Pancreas (tissue), 10 donors: ENCODE measurements around the gene SLC24A4. TPM values are rescaled to one million over a fixed set of nuclear protein-coding genes. Genes with fewer than 3 reads are reported as not detected.

Experiments used
- ATAC-seq, 4 donors: fragments of 200-7000 bp; cut with Tn5 transposase; one replicate each; pipeline versions ENCODE4 v1.8.0 to v1.9.1; 2020; ENCODE audit warnings: mild to moderate bottlenecking in 4 of 4, moderate library complexity in 4 of 4
- DNase-seq, 6 donors: peaks; one replicate each; pipeline ENCODE4 v3.0.0-alpha.2; 2020
- FAIRE-seq: peaks from 2 replicates; lab custom pipeline; 2012; peaks lifted over from hg19 to GRCh38; lab: Jason Lieb, UNC
- H3K27ac ChIP-seq, 4 donors: fragments of 200-600 bp; sonication (generic); 1 replicate in 3 of 4; 2 replicates in 1 of 4; pipeline versions ENCODE4 v1.5.0 to v1.8.0; 2020
- H3K27me3 ChIP-seq, 4 donors: fragments of 200-600 bp; one replicate each; pipeline ENCODE4 v1.8.0; 2021
- H3K36me3 ChIP-seq, 3 donors: fragments of 200-600 bp; sonication (generic) in 1 of 3; one replicate each; pipeline versions ENCODE4 v1.5.0 to v1.8.0; 2020 to 2021
- H3K4me1 ChIP-seq, 3 donors: fragments of 200-600 bp; one replicate each; pipeline ENCODE4 v1.8.0; 2021
- H3K4me3 ChIP-seq, 4 donors: fragments of 200-600 bp; sonication (generic) in 2 of 4; one replicate each; pipeline versions ENCODE4 v1.5.0 to v1.8.0; 2020 to 2021
- H3K9me3 ChIP-seq, 4 donors: fragments of 200-600 bp; one replicate each; pipeline ENCODE4 v1.8.0; 2021
- WGBS, 2 donors: extraction: QIAGEN DNeasy Blood & Tissue Kit; methylation state at CpG; one replicate each; pipeline ENCODE4 v1.1.7; 2013; 5-methylcytosine and 5-hydroxymethylcytosine counted together
- intact Hi-C, 3 donors: fragments of 100-400 bp; cut with DNase I; formaldehyde crosslinking; loops; one replicate each; pipeline versions ENCODE4 v1.11.1 to v1.14.2; 2022
- polyA plus RNA-seq, 2 donors: library from polyadenylated mRNA; stranded (reverse); fragments of 200-250 nt; gene quantifications; one replicate each; pipeline ENCODE4 v1.2.3, GENCODE V29; 2013
- total RNA-seq, 6 donors: library from RNA; stranded (reverse); fragmentation: NEBNext Ultra II Directional in 4 of 6; extraction: Animal tissue kit (Norgen Biotek cat#: 25700) in 4 of 6; gene quantifications; one replicate each; pipeline versions ENCODE4 v1.2.1 to v1.2.4, GENCODE V29; 2021 to 2023
- TF ChIP-seq, protein P1 (sequence below), 4 donors: fragments of 200-600 bp; sonication (generic) in 3 of 4; IDR thresholded peaks; one replicate each; pipeline versions ENCODE4 v1.5.0 to v1.8.0; 2021; ENCODE audit warnings: antibody characterized with exemption in 4 of 4
- donor health status: healthy with polysubstance abuse.
- donor health status: DM: no; HTN: no; CAD: no; lungs with moderate emphysema.
- donor health status: DM: no; HTN: no; CAD: no.
- donor health status: control.
- donor health status: control.
- donor health status: Bipolar disorder and iron deficiency.
- donor health status: DM: yes; HTN: yes; CAD: no.
- donor health status: DM: no; HTN: no; CAD: no.
- donor health status: DM: no; HTN: no; CAD: no.
- donor health status: DM: yes; HTN: yes; CAD: no.

The SLC24A4 gene
- total and polyA plus RNA-seq, 8 donors, result 0.04 to 0.14 (median 0.07) TPM

DNA sequence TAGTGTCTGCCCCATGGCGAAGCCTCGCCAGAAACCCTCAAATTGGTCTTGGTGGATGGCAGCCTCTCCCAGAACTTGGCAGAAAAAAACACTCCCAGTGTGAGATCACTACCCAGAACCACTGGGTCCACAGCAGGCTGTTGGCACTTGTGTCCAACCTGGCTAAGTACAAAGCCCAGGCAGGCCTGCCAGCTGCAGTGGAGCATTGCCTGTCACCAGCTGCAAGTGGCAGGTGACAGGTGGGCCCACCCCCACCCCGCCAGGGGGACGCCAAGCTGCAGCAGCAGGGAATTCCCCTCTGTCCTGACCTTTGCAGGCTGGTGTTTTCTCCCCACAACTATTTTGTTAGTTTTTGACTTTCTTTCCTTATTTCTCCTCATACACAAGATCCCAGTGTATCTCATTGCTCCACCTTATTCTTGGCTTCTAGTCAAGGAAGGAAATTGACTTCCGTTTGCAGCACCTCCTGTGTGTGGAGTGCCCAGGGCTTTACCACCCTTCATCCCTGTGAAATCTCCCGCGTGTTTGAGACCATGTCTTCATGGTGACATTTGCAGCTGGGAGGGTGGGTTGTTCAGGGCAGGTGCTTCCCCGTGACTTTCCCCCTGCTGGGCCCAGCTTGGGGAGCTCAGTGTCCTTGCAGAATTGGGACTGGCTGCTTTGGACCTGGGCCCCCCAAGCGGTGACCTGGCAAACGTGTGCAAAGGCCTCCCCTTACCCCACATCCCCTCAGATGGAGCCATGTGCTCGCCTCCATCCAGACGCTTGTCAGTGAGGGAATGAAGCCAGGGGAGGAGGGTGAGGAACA lies 116.8 kb downstream of the SLC24A4 start:
- ATAC-seq (no peak), FAIRE-seq (no peak), DNase-seq (no peak)
- Histone ChIP-seq H3K4me1 (no peaks in the 10 kb centered on the region), H3K9me3 (no peaks in the 10 kb centered on the region), H3K27ac (no peak overlapping the region), H3K36me3 (no peaks in the 10 kb centered on the region), H3K27me3 (no peaks in the 10 kb centered on the region), H3K4me3 (no peak overlapping the region)
- WGBS, 2 donors, result 45 to 52% methylated on average over 12 of the region's 12 CpGs
- intact Hi-C loops, result no loop called here
- TF ChIP-seq, protein P1, sequence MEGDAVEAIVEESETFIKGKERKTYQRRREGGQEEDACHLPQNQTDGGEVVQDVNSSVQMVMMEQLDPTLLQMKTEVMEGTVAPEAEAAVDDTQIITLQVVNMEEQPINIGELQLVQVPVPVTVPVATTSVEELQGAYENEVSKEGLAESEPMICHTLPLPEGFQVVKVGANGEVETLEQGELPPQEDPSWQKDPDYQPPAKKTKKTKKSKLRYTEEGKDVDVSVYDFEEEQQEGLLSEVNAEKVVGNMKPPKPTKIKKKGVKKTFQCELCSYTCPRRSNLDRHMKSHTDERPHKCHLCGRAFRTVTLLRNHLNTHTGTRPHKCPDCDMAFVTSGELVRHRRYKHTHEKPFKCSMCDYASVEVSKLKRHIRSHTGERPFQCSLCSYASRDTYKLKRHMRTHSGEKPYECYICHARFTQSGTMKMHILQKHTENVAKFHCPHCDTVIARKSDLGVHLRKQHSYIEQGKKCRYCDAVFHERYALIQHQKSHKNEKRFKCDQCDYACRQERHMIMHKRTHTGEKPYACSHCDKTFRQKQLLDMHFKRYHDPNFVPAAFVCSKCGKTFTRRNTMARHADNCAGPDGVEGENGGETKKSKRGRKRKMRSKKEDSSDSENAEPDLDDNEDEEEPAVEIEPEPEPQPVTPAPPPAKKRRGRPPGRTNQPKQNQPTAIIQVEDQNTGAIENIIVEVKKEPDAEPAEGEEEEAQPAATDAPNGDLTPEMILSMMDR (IDR thresholded peaks at IDR 0.05), result no peak

DNA sequence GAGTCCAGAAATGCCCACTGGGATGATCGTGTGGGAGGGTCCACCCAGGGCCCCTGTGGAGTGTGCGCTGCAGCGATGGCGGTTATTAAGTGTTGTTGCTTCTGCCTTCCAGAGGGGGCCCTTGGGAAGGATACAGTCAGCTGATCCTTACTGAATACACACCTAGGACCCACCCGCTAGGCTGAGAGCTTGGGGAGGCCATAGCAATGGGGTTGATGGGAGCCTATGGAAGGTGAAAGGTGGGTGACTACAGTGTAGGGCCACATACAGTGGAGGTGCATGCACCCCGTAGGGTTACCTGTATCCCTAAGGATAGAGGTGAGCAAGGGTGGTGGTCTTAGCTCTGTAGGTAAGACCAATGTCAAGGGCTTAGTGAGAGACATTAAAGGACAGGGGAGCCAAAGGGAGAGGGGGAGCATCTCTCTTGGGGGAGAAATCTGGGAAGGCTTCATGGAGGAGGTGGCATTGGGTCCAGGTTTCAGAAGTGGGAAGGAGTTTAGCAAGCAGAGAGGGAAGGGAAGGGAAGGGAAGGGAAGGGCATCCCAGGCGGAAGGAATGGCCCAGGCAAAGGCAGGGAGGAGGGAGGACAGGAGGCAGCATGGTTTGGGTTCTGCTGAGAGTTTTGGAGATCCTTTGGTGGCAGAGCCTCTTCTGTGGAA lies 117.5 kb downstream of the SLC24A4 start:
- TF ChIP-seq, protein P1 (IDR thresholded peaks at IDR 0.05), result no peak
- Histone ChIP-seq H3K4me3 (no peak overlapping the region), H3K9me3 (no peaks in the 10 kb centered on the region), H3K27ac (no peak overlapping the region), H3K4me1 (no peaks in the 10 kb centered on the region), H3K27me3 (no peaks in the 10 kb centered on the region), H3K36me3 (no peaks in the 10 kb centered on the region)
- intact Hi-C loops, result no loop called here
- FAIRE-seq (no peak), DNase-seq (no peak), ATAC-seq (no peak)
- 83 to 87% methylated on average over 7 of the region's 7 CpGs for WGBS, 2 donors

DNA sequence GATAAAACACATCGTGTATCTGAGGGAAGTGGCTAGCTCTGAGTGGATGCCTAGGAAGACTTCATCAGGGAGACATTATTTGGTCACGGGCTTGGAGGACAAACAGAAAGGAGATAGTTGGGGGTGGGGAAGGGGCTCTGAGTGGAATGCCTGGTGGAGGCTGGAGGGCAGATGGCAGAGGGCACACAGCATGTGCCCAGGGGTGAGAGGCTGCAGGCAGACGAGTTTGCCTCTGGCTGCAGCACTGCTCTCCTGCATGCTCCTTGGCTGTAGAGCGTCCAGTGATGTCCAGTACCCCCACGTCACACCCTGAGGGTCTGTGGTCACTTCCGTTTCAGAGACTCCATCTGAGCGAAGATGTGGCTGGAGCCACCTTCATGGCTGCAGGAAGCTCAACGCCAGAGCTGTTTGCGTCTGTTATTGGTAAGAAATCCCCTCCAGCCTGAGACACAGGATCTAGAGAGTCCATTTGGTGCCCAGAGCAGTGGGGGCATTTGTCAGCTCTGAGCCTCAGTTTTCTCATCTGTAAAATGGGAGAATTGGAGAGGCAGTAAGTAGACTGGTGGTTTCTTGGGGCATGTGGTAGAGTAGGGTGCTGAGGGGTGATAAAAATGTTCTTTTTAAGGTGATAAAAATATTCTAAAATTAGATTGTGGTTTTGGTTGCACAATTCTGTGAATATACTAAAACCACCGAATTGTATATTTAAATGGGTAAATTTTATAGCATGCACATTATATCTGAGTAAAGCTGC lies 119.0 kb downstream of the SLC24A4 start:
- 68 to 74% methylated on average over 10 of the region's 10 CpGs for WGBS, 2 donors
- intact Hi-C loops, result no loop called here
- H3K27me3 ChIP-seq, result no peaks in the 10 kb centered on the region
- no peak overlapping the region for H3K4me3 ChIP-seq
- ATAC-seq (no peak), DNase-seq (no peak), FAIRE-seq (no peak)
- no peaks in the 10 kb centered on the region for H3K4me1 ChIP-seq
- no peaks in the 10 kb centered on the region for H3K9me3 ChIP-seq
- no peak overlapping the region for H3K27ac ChIP-seq
- TF ChIP-seq, protein P1 (IDR thresholded peaks at IDR 0.05), result no peak
- no peaks in the 10 kb centered on the region for H3K36me3 ChIP-seq

DNA sequence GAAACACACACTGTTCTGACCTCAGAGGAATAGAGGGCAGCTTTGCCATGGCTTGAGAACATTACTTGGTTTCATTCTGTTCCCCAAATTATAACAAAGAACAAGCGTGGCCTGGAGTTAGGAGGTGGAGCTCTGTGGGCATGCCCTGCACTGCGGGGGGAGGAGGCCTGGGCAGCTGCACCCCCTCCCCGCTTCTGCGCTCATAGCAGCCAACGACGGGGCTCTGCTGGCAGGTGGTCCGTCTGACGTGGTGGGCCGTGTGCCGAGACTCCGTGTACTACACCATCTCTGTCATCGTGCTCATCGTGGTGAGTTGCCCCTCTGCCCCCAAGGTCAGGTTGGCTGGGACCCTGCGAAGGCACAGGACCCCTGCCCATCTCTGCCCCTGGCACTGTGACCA lies 120.2 kb downstream of the SLC24A4 start:
- WGBS, 2 donors, result 68 to 75% methylated on average over 14 of the region's 14 CpGs
- H3K4me1 ChIP-seq, result no peaks in the 10 kb centered on the region
- TF ChIP-seq, protein P1 (IDR thresholded peaks at IDR 0.05), result no peak
- ATAC-seq, result no peak
- no peaks in the 10 kb centered on the region for H3K9me3 ChIP-seq
- H3K27ac ChIP-seq, result no peak overlapping the region
- no peak for FAIRE-seq
- intact Hi-C loops, result no loop called here
- H3K27me3 ChIP-seq, result no peaks in the 10 kb centered on the region
- no peak for DNase-seq
- no peak overlapping the region for H3K4me3 ChIP-seq
- H3K36me3 ChIP-seq, result no peaks in the 10 kb centered on the region
